ENCODE data around the gene E4F1.

GRCh38 chr16:2228161-2228824 lies 4.9 kb downstream of the E4F1 start:
- no peak for TF ChIP-seq NR3C1 (CRISPR knock-in tag; IDR thresholded peaks at IDR 0.05)
- TF ChIP-seq ETV5 (CRISPR knock-in tag; IDR thresholded peaks at IDR 0.05; ENCODE audit: borderline replicate concordance), result no peak
